Measurements from ENCODE around the gene PSRC1. TPM values are rescaled to one million over a fixed set of nuclear protein-coding genes. Genes with fewer than 3 reads are reported as not detected.

The PSRC1 gene
- total and polyA plus RNA-seq, 2 donors from 2014 or later, result 3.5 to 4.2 TPM

- TF ChIP-seq CTCF (IDR thresholded peaks at IDR 0.05; ENCODE audit: borderline replicate concordance, extremely low read depth, insufficient read depth), result no peak
- intact Hi-C loops (cut with DNase I), result no loop called here
- Histone ChIP-seq H3K4me1 (ENCODE audit: control insufficient read depth in 2 of 3, insufficient read depth in 2 of 3, low read depth in 1 of 3, low read length in 3 of 3) (no peaks in the 10 kb centered on the region), H3K27ac (ENCODE audit: low read depth in 2 of 2, low read length in 2 of 2) (no peak overlapping the region), H3K9me3 (ENCODE audit: control insufficient read depth in 2 of 3, insufficient read depth in 1 of 3, low read length in 3 of 3) (no peaks in the 10 kb centered on the region), H3K4me3 (ENCODE audit: low read length in 3 of 3) (no peak overlapping the region), H3K27me3 (ENCODE audit: control insufficient read depth, insufficient read depth, low read length) (no peaks in the 10 kb centered on the region), H3K9ac (ENCODE audit: low read length in 3 of 3) (no peak overlapping the region), H3K36me3 (ENCODE audit: control insufficient read depth in 2 of 3, insufficient read depth in 3 of 3, low read length in 3 of 3) (peaks cover 7 to 37% (median 31%) of the 10 kb centered on the region in 3 donors)
- DNase-seq (no peak), FAIRE-seq (no peak)
These were observed 40.0 kb upstream of the PSRC1 start for GRCh38 chr1:109322974-109323373.

GRCh38 chr1:109319114-109319513 lies 36.2 kb upstream of the PSRC1 start:
- Histone ChIP-seq H3K27ac (ENCODE audit: low read depth in 2 of 2, low read length in 2 of 2) (no peak overlapping the region), H3K4me1 (ENCODE audit: control insufficient read depth in 2 of 3, insufficient read depth in 2 of 3, low read depth in 1 of 3, low read length in 3 of 3) (no peaks in the 10 kb centered on the region), H3K9me3 (ENCODE audit: control insufficient read depth in 2 of 3, insufficient read depth in 1 of 3, low read length in 3 of 3) (no peaks in the 10 kb centered on the region), H3K27me3 (ENCODE audit: control insufficient read depth, insufficient read depth, low read length) (no peaks in the 10 kb centered on the region), H3K36me3 (ENCODE audit: control insufficient read depth in 2 of 3, insufficient read depth in 3 of 3, low read length in 3 of 3) (peaks cover 9 to 41% (median 31%) of the 10 kb centered on the region in 3 donors), H3K9ac (ENCODE audit: low read length in 3 of 3) (no peak overlapping the region), H3K4me3 (ENCODE audit: low read length in 3 of 3) (no peak overlapping the region)
- intact Hi-C loops (cut with DNase I), result no loop called here
- TF ChIP-seq CTCF (IDR thresholded peaks at IDR 0.05; ENCODE audit: borderline replicate concordance, extremely low read depth, insufficient read depth), result no peak
- FAIRE-seq, result no peak
- no peak for DNase-seq

GRCh38 chr1:109316506-109316905 lies 33.6 kb upstream of the PSRC1 start:
- no peak for DNase-seq
- no peaks in the 10 kb centered on the region for H3K4me1 ChIP-seq (ENCODE audit: control insufficient read depth in 2 of 3, insufficient read depth in 2 of 3, low read depth in 1 of 3, low read length in 3 of 3)
- intact Hi-C loops (cut with DNase I), result no loop called here
- no peak overlapping the region for H3K27ac ChIP-seq (ENCODE audit: low read depth in 2 of 2, low read length in 2 of 2)
- no peak overlapping the region for H3K9ac ChIP-seq (ENCODE audit: low read length in 3 of 3)
- no peak for FAIRE-seq
- no peak overlapping the region for H3K4me3 ChIP-seq (ENCODE audit: low read length in 3 of 3)
- H3K36me3 ChIP-seq (ENCODE audit: control insufficient read depth in 2 of 3, insufficient read depth in 3 of 3, low read length in 3 of 3), result peaks cover 8 to 25% (median 19%) of the 10 kb centered on the region in 3 donors
- TF ChIP-seq CTCF (IDR thresholded peaks at IDR 0.05; ENCODE audit: borderline replicate concordance, extremely low read depth, insufficient read depth), result no peak
- no peaks in the 10 kb centered on the region for H3K9me3 ChIP-seq (ENCODE audit: control insufficient read depth in 2 of 3, insufficient read depth in 1 of 3, low read length in 3 of 3)
- no peaks in the 10 kb centered on the region for H3K27me3 ChIP-seq (ENCODE audit: control insufficient read depth, insufficient read depth, low read length)

- H3K36me3 ChIP-seq (ENCODE audit: control insufficient read depth in 2 of 3, insufficient read depth in 3 of 3, low read length in 3 of 3), result peaks cover 4 to 18% (median 14%) of the 10 kb centered on the region in 3 donors
- intact Hi-C loops (cut with DNase I), result no loop called here
These were observed 32.3 kb upstream of the PSRC1 start for GRCh38 chr1:109315288-109315687.

More at GRCh38 chr1:109315288-109315687, 32.3 kb upstream of the PSRC1 start:
- TF ChIP-seq CTCF (IDR thresholded peaks at IDR 0.05; ENCODE audit: borderline replicate concordance, extremely low read depth, insufficient read depth), result no peak
- Histone ChIP-seq H3K4me3 (ENCODE audit: low read length in 3 of 3) (no peak overlapping the region), H3K9ac (ENCODE audit: low read length in 3 of 3) (no peak overlapping the region), H3K27ac (ENCODE audit: low read depth in 2 of 2, low read length in 2 of 2) (no peak overlapping the region), H3K27me3 (ENCODE audit: control insufficient read depth, insufficient read depth, low read length) (no peaks in the 10 kb centered on the region), H3K9me3 (ENCODE audit: control insufficient read depth in 2 of 3, insufficient read depth in 1 of 3, low read length in 3 of 3) (no peaks in the 10 kb centered on the region), H3K4me1 (ENCODE audit: control insufficient read depth in 2 of 3, insufficient read depth in 2 of 3, low read depth in 1 of 3, low read length in 3 of 3) (no peaks in the 10 kb centered on the region)
- FAIRE-seq (no peak), DNase-seq (no peak)
